GM12892 (cell line): ENCODE results near the gene STK32B.

ENCODE experiments used
- POLR2A ChIP-seq: IDR thresholded peaks from 2 replicates; pipeline ENCODE4 v1.6.1; 2011; ENCODE audit warnings: low read depth, low read length, control low read depth
- POLR2AphosphoS5 ChIP-seq: IDR thresholded peaks from 2 replicates; pipeline ENCODE4 v1.6.1; 2011; ENCODE audit warnings: low read depth, low read length, control low read depth
- TAF1 ChIP-seq: IDR thresholded peaks from 2 replicates; pipeline ENCODE4 v1.6.1; 2011; ENCODE audit warnings: low read depth, mild to moderate bottlenecking, control low read depth, low read length, borderline replicate concordance

DNA sequence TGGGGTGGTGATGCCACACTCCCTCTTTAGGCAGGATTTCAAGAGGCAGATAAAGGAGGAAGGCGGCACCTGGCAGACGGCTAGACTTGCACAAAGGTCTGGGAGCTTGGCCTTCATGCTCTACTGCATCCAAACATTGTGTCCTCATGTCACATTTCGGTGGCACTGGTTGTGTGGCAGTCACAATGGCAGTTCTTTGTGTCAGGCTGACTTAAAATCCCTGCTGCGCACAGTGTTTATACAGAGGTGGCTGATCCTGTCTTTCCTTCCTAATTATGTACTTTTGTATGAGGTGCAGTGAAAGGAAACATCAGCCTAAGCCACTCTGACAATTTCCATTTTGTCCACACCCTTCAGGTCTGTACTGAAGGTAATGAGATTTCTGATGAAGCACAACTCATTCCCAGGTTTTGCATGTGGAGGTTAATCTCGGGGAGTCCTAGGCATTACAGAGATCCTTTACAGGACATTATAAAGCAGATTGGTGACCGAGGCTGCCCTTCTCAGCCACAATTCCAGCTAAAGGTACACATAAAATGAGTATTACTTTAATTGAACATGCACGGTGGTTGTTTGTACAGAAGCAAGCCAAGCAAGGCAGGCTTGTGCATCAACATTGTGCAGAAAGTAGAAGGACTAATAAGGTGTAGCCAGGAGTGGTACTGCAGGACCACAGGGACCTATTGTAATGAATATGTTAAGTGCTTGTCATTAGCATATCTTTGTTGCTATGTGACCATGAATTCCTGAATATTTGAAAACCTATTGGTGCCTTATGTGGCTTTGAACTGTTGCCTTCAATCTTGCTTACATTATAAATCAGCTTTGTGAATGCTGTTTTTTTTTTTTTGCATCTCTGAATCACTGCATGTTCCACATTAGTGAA lies 147.6 kb downstream of the STK32B start:
- TF ChIP-seq POLR2A = no peak
- no peak for TF ChIP-seq TAF1
- no peak for TF ChIP-seq POLR2AphosphoS5
